Endometrium (tissue), 2 donors: Measurements from ENCODE around the gene FRRS1L.

Source experiments
- FAIRE-seq: peaks from 2 replicates; lab custom pipeline; 2012; peaks lifted over from hg19 to GRCh38; lab: Jason Lieb, UNC
- donor health status: control.
- donor health status: control.

FRRS1L gene

GRCh38 chr9:109176386-109176785 is 9.3 kb upstream of the FRRS1L start:
- FAIRE-seq = no peak

- FAIRE-seq = no peak
Observed at GRCh38 chr9:109172935-109173334, 5.9 kb upstream of the FRRS1L start.

- no peak for FAIRE-seq
Observed at GRCh38 chr9:109171926-109172325, 4.9 kb upstream of the FRRS1L start.

- FAIRE-seq = no peak
Observed at GRCh38 chr9:109168170-109168569, 1.1 kb upstream of the FRRS1L start.

- FAIRE-seq = no peak
Observed at GRCh38 chr9:109167716-109168115, 667 bp upstream of the FRRS1L start.

GRCh38 chr9:109166171-109166770 is 778 bp downstream of the FRRS1L start:
- no peak for FAIRE-seq

DNA sequence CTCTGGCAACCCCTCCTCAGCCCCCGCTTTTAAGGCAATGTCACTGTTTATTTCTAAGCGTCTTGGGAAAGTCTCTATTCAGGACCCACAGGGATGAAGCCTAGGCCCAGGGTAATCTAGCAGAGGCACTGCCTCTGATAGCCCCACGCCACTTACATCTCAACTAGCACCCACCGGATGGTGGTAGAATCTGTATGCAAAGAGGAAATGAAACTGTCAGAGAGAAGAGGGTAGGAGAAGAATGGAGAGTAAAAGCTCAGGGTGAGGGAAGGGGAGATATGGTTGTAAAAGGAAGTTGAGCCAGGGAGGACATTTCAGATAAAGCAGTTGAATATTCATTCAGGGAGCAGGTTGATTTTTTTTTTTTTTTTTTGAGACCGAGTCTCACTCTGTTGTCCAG is 3.0 kb downstream of the FRRS1L start:
- FAIRE-seq = no peak

- no peak for FAIRE-seq
Observed at GRCh38 chr9:109163194-109163593, 3.9 kb downstream of the FRRS1L start.

- no peak for FAIRE-seq
Observed at GRCh38 chr9:109162677-109163076, 4.4 kb downstream of the FRRS1L start.

DNA sequence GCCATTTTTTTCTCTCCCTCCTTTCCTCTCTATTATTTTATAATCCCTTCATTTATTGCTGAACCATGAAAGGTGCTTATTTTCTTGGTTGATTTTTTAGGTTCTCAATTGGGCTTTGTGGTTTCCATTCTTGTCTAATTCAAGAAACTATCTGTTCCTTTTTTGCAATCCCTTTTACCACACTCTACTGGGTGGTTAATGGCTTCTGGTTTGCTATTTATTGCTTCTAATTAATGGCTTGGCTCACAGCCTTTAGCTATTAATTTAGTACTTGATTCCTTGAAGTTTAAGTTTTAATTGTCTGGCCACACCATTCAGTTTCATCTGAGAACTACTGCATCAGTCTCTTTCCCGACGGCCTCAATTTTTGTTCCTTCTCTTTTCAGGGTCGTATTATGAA is 5.6 kb downstream of the FRRS1L start:
- FAIRE-seq = no peak

DNA sequence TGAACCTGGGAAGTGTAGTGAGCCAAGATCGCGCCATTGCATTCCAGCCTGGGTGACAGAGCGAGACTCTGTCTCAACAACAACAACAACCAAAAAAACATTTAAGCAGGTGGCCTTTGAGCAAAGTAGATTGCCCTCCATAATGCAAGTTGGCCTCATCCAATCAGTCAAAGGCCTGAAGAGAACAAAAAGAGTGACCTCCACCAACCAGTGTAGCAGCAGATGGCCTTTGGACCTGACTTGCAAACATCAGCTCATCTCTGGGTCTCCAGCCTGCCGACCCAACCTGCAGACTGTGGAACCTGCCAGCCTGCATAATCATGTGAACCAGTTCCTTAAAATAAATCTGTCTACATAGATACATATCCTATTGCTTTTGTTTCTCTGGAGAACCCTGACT is 7.5 kb downstream of the FRRS1L start:
- no peak for FAIRE-seq

DNA sequence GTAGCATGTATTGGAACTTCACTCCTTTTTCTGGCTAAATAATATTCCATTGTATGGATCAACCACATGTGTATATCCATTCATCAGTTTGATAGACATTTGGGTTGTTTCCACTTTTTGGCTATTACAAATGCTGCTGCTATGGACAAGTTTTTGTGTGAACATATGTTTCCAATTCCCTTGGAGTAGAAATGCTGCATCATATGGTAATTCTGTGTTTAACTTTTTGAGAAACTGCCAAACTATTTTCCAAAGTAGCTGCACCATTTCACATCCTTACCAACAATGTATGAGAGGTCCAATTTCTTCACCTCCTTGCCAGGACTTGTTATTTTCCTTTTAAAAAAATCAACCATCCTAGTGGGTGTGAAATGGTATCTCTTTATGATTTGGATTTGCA is 8.4 kb downstream of the FRRS1L start:
- FAIRE-seq = no peak

- FAIRE-seq = no peak
Observed at GRCh38 chr9:109156708-109157107, 10.3 kb downstream of the FRRS1L start.

DNA sequence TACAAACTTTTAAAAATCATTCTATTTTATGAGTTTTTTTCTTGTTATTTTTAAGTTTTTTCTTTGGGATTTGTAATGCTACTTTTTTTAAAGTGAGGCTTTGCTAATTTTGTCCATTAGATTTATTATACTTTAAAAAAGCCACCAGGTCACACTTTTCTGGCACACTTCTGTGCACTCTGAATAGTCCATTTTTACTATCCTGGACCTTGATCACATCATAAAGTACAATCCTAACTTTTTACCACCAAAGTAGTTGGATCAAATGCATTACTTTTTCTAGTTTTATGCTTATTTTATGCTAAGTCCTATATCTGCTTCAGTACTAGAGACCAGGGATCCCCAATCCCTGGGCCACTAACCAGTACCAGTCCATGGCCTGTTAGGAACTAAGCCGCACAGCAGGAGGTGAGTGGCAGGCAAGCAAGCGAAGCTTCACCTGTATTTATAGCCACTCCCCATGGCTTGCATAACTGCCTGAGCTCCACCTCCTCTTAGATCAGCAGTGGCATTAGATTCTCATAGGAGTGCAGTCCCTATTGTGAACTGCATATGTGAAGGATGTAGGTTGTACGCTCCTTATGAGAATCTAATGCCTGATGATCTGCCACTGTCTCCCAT is 16.0 kb downstream of the FRRS1L start:
- FAIRE-seq = no peak

GRCh38 chr9:109149722-109150121 is 17.3 kb downstream of the FRRS1L start:
- FAIRE-seq = no peak

GRCh38 chr9:109149089-109149488 is 18.0 kb downstream of the FRRS1L start:
- FAIRE-seq = no peak

DNA sequence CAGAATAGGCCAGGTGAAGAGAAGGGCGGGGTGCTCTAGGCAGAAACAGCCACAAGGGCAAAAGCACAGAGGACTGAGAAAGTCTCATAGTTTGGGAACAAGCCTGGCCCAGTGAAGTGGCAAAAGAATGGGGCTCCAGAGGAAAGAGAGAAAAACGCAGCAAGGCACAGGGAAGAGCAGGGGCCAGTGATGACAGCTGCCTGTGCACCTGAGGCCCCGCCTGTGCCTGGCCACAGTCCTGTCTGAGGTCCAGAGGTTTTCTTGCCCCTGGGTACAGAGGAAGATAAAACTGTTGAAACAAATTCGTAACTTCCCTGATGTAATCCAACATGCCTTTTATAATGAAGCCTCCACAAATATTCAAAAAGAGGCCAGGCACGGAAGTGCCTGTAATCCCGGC is 22.0 kb downstream of the FRRS1L start:
- no peak for FAIRE-seq

DNA sequence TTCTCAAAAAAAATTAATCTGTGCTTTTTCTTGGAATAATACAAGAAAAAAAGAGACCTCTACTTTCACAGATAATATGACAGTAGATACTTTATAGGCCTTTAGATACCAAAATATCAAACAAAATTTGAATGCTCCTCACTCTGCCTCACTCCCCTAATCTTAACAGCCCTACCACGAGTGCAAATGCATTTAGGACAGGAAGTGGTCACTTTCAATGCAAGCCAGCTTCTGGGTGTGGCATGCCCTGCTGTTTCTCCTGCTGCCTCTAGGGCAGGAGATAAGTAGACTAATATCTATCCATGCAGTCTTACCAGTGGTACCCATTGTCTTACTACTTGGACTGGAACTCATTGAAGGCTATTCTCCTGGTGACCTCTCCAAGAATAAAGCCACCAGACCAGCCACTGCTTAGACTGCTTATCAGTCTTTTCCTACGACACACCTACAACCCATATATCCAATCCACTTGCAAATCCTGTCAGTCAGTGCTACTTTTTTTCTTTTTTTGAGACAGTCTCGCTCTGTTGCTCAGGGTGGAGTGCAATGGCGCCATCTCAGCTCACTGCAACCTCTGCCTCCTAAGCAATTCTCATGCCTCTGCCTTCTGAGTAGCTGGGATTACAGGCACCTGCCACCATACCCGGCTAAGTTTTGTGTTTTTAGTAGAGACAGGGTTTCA is 23.0 kb downstream of the FRRS1L start:
- no peak for FAIRE-seq

DNA sequence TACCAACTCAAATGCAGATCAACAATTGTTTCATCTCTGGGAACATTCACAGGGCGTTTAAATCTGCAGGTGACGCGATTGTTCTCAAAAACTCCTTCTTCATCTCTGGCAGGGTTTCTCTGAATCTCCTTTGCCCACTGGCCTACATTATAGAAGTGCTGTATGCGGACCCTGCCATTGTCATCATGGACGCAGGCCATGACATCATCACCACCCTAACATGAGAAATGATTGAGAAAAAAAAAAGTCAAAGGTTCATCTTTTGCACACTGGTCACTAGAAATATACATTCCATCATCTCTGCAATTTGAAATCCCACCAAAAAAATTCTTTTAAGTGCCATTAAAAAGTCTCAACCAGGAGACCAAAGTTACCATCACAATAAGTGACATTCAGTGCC is 25.7 kb downstream of the FRRS1L start:
- FAIRE-seq = no peak

DNA sequence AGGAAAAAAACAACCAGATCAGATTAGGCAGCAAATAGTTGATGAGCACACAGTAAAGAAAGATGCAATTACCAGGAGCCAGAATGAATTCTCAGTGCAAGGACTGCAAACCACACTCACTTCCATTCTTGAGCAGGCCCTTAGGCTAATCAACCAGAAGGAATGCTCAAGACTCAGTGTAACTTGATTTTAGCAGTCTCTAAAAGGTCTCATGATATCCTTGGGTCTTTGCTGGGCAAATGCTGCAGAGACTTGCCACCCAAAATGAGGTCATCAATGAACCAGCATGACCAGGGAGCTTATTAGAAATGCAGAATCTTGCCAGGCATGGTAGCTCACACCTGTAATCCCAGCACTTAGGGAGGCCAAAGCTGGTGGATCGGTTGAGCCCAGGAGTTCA is 27.2 kb downstream of the FRRS1L start:
- FAIRE-seq = no peak

DNA sequence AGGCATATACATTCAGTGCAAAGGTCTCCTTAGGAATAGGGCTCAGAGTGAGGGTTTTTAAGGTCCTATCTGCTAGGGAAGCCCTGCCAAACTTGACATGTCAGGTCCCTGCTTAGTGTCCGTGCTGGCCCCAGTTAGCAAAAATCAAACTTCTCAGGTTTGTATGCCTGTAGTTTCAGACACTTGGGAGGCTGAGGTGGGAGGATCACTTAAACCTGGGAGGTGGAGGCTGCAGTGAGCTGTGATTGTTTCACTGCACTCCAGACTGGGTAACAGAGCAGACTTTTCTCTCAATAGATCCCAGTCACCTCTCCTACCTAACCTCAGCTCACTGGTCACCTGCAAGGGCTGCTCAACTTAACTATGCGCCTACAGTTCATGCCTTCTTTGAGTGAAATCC is 28.6 kb downstream of the FRRS1L start:
- FAIRE-seq = no peak

GRCh38 chr9:109134167-109134578 is 32.9 kb downstream of the FRRS1L start:
- FAIRE-seq = no peak

GRCh38 chr9:109133533-109133932 is 33.5 kb downstream of the FRRS1L start:
- no peak for FAIRE-seq

DNA sequence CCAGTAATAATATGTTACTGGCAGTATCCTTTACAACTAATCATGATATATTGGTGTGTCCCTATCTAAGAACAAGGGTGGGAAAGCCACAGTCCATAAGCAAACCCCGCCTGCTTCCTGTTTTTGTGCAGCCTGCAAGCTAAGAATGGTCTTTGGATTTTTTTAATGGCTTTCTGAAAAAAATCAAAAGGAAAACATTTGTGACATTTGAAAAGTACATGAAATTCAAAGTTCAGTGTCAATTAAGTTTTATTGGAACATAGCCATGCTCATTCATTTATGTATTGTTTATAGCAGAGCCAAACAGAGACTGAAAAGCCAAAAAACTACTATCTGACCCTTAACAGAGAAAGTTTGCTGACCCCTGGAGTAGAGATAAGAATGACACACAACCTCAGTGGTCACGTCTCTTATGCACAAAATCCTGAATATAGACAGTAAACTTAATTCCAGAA is 34.5 kb downstream of the FRRS1L start:
- FAIRE-seq = no peak
